HTERT RPE-1 (cell line): ENCODE measurements around the gene HIGD2A.
"Not testable (repeated sequence)": the region's sequence is repeated elsewhere in the genome, so short reads cannot be mapped to it uniquely, and the experiment has no call there.

Experiments used
- in situ Hi-C: fragments of 300-500 bp; cut with MboI; formaldehyde crosslinking; loops from 4 replicates; pipeline ENCODE4 v1.14.3; 2020; ENCODE audit warnings: low sequenced_read_pairs

The HIGD2A gene

GRCh38 chr5:176394096-176394495 is 5.5 kb downstream of the HIGD2A start:
- in situ Hi-C loops, result no loop called here

GRCh38 chr5:176394881-176395675 is 6.5 kb downstream of the HIGD2A start:
- in situ Hi-C loops, result no loop called here

- in situ Hi-C loops, result no loop called here
Measured at GRCh38 chr5:176396330-176396729, 7.8 kb downstream of the HIGD2A start.

GRCh38 chr5:176397736-176398420 is 9.3 kb downstream of the HIGD2A start:
- in situ Hi-C loops, result no loop called here

GRCh38 chr5:176400382-176401156 is 12.0 kb downstream of the HIGD2A start:
- in situ Hi-C loops, result no loop called here

GRCh38 chr5:176401281-176402205 is 13.0 kb downstream of the HIGD2A start:
- in situ Hi-C loops, result no loop called here

GRCh38 chr5:176405656-176406435 is 17.3 kb downstream of the HIGD2A start:
- in situ Hi-C loops, result no loop called here

- in situ Hi-C loops, result no loop called here
Measured at GRCh38 chr5:176406436-176407052, 18.0 kb downstream of the HIGD2A start.

GRCh38 chr5:176407456-176408251 is 19.1 kb downstream of the HIGD2A start:
- in situ Hi-C loops, result no loop called here

- in situ Hi-C loops, result not testable (repeated sequence)
Measured at GRCh38 chr5:176408252-176408573, 19.7 kb downstream of the HIGD2A start.

- in situ Hi-C loops, result no loop called here
Measured at GRCh38 chr5:176408590-176408989, 20.0 kb downstream of the HIGD2A start.

GRCh38 chr5:176409765-176410164 is 21.2 kb downstream of the HIGD2A start:
- in situ Hi-C loops, result no loop called here

- in situ Hi-C loops, result no loop called here
Measured at GRCh38 chr5:176410486-176411180, 22.1 kb downstream of the HIGD2A start.

GRCh38 chr5:176412517-176413254 is 24.1 kb downstream of the HIGD2A start:
- in situ Hi-C loops, result no loop called here

GRCh38 chr5:176413255-176413565 is 24.7 kb downstream of the HIGD2A start:
- in situ Hi-C loops, result no loop called here

GRCh38 chr5:176413709-176414191 is 25.2 kb downstream of the HIGD2A start:
- in situ Hi-C loops, result no loop called here

GRCh38 chr5:176414704-176415103 is 26.2 kb downstream of the HIGD2A start:
- in situ Hi-C loops, result no loop called here
